NCI-H460 (cell line): ENCODE measurements around the gene NFX1. TPM values are rescaled to one million over a fixed set of nuclear protein-coding genes. Genes with fewer than 3 reads are reported as not detected.
"Not testable (repeated sequence)": the region's sequence is repeated elsewhere in the genome, so short reads cannot be mapped to it uniquely, and the experiment has no call there.

Experiments
- DNase-seq: peaks from one replicate; pipeline ENCODE4 v3.0.0-alpha.2; 2016; ENCODE audit warnings: low read depth; ENCODE audit errors: extremely low read depth
- total RNA-seq: library from RNA; depleted of rRNA; stranded (reverse); fragments of >200 nt; shearing (Covaris generic); gene quantifications from 2 replicates; pipeline ENCODE4 v1.2.3, GENCODE V29; 2014

The NFX1 gene
- total RNA-seq, 1 experiment from 2014 or later = 21.0 TPM

DNA sequence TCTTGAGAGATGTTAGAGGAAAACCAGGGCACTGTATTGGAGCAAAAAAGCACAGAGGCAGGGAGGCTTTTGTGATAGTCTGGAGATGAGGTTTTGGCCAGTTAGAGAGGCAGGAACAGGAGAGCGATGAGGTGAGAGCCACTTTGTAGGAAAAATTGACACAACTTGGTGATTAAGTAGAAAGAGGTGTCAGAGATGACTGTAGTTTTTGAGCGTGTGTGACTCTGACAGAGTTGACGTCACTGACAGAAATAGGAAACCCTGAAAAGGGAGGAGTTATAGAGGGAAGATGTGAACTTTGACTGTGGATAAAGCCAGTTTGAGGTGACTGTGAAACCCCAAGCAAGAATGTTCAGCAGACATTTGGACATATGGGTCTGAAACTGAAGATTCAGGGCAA is 15.7 kb downstream of the NFX1 start:
- DNase-seq = peak; percentile 83

DNA sequence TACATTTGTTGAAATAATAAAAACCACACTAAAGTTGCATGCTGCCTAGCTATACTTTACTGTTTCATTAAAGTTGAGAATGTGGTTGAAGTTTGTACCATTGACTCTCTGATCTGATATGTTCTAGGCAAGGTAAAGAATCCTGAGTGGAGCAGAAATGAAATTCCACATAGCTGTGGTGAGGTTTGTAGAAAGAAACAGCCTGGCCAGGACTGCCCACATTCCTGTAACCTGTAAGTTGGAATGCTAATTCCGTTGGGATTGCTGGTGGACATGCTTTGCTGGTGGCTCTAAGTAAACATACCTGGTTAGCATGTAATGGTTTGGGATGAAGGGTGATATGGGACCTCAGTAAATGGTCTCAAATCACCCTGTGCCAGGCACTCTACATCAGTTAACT is 16.8 kb downstream of the NFX1 start:
- DNase-seq = no peak

DNA sequence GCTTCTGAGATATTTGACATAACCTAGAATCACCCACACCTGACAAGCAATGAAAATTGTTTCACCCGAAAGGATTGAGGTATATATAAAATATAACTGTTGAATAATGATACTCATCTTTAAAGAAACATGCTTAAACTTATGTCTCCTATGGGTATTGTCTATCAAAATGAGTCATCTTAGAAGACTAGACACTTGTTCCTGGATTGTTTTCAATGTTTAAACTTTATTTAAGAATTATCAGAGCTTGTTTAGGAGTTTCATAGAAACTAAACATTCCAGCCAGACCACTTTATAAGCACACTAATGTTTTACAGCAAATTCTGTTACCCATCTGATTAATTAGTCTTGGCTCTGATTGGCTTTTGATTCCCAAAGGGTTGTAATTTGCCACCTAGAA is 19.6 kb downstream of the NFX1 start:
- no peak for DNase-seq

DNA sequence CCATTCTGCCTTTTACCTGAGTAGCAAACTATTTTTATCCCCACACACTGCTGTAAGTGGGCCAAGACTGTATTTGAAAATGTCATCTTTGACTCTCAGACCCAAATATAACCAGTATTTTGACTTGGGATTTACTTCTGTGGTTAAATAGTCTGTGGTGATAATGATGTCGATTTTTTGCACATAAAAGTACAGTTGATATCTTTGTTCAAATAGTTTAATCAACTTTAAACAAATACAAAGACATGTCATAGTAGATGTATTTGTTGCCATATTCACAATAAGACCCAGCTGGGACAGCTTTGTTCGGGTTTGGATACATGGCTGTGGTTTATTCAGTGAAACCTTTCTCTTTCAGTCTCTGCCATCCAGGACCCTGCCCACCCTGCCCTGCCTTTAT is 20.4 kb downstream of the NFX1 start:
- DNase-seq = no peak

DNA sequence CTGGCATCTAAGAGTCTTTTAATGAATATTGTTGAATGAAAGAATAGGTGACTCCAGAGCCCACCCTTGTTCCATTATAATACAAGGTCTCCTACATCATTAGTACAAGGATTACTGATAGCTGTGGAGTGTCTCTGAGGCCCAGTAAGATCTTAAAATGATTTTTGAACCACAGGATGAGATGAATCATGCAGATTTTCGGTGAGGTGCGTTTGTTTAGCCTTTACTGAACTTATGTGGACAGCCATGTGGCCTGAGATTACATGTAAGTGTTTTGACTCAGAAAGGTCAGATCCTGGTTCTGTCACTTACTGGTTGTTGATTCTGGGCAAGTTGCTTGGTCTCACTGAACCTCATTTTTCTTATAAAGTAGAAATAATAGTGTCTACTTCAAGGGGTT is 21.6 kb downstream of the NFX1 start:
- DNase-seq = no peak

DNA sequence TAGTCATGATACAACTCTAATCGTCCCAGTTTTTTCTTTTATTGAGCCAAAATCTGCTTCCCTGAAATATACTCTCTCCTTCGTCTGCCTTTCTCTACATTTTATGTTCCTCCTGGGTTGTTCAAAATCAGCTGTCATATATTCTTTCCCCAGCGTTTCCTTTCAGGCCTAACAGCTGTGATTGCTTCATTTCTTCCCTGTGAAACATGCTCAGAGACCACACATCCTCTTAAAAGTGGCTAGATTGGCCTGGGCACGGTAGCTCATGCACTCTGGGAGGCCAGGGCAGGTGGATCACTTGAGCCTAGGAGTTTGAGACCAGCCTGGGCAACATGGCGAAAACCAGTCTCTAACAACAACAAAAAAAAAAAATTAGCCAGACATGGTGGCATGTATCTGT is 25.1 kb downstream of the NFX1 start:
- no peak for DNase-seq

DNA sequence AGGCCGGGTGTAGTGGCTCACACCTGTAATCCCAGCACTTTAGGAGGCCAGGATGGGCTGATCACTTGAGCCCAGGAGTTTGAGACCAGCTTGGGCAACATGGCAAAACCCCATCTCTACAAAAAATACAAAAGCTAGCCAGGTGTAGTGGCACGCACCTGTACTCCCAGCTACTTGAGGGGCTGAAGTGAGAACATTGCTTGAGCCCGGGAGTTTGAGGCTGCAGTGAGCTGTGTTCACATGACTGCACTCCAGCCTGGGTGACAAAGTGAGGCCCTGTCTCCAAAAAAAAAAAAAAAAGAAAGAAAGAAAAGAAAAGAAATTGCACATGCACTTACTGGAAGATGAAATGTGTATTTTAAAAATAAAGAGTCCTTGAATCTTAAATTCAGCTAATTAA is 26.8 kb downstream of the NFX1 start:
- DNase-seq = not testable (repeated sequence)

DNA sequence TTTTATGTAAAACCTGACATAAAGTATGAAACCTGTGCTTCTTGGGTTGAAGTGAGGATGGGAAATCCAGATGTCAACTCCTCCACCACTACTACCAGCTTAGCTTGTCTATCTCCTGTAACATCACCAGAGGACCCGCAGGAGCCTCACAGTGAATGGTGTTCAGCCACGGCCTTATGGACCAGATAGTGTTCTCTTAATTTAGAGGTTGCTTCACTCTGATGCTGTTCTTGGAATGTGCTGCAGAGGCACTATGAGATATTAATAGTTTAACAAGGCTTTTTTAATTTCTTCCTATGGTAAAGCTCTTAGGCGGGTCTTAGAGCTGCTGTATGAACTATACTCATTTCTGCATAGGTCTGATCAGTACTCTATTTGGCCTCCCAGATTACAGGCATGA is 27.9 kb downstream of the NFX1 start:
- DNase-seq = no peak

DNA sequence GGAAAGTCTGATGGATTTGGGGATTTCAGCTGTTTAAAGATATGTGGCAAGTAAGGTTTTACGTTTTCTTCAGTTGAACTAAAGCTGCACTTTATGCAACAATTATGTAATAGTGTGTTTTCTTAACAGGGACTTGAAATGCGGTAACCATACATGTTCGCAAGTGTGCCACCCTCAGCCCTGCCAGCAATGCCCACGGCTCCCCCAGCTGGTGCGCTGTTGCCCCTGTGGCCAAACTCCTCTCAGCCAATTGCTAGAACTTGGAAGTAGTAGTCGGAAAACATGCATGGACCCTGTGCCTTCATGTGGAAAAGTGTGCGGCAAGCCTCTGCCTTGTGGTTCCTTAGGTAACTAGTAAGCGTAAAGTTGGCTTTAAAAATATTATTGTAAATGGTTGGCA is 28.5 kb downstream of the NFX1 start:
- no peak for DNase-seq

DNA sequence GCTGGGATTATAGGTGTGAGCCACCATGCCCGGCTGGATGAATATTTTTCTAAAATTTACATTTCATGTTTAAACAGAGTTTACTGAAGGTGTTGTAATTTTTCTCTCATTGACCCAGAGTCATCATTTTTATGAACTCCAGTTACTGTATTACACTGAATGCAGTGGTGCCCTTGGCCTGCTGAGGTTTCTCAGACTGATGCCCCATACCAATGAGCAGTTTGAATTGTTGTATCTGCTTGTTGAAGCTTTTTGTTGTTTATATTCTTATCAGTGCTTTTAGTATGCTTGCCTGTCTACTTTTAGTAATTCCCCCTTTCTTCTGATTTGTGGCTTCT is 29.9 kb downstream of the NFX1 start:
- no peak for DNase-seq

DNA sequence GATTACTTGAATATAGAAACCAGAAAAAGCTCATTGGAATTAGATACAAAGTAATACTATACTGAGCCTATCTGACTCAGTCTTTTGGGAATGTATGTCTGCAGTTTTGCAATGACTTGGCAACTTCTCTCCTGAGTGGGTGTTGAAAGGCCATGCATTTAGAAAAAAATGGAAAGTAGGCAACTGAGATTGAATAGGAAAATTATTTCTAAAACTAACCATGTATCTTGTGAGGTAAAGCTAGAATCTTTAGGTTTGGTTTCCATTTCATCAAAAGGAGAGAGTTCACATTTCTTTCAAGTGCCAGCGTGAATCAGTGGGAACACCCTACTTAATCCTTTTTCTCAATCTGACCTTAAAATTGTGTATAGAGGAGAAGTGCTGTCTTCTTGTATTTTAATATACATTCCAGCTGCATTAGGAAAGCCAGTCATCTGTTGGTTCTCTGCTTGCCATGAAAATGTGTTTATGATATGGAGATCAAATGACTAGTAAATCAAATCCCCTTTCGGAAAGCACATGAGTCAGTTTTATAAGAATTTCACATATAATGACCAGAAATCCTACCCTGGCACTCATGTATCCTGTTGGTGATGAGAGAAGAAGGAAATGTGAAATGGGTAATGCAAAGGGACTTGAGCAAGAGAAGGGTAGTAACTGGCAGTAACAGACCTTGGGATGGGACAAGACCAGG is 30.4 kb downstream of the NFX1 start:
- DNase-seq = peak; percentile 92

DNA sequence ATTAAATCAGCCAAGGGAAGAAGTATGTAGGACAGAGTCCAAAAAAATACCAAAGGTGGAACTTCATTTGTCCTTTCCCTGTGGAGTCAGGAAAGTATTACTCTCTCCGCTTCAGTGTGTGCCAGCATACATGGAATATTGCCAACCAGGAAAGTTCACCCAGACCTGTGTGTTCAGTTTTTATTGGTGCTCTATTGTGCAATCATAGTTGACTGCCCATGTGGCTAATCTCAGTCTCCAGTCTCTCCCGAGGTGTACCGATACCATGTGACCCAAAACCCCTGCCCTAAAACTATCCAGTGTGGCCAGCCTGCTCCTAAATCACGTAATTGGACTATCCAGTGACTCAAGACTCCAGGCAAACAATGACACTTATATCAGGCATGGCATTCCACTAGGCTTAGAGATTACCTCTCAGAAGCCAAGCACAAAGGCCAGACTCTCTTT is 38.8 kb downstream of the NFX1 start:
- peak; percentile 75 for DNase-seq

DNA sequence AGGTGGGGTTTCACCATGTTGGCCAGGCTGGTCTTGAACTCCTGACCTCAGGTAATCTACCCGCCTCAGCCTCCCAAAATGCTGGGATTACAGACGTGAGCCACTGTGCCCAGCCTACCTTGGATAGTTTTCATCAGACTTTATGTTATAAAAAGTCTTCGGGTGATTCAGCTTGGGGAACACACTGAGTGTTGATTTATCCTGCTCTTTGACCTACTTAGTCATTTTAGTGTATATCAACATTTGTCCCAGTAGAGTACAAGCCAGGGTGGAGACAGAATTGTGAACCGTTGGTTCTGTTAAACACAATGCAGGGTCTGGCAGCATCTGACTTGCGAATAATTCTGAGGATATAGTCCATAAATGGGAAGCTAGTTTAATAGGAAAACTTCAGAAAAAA is 39.7 kb downstream of the NFX1 start:
- DNase-seq = peak; percentile 41

DNA sequence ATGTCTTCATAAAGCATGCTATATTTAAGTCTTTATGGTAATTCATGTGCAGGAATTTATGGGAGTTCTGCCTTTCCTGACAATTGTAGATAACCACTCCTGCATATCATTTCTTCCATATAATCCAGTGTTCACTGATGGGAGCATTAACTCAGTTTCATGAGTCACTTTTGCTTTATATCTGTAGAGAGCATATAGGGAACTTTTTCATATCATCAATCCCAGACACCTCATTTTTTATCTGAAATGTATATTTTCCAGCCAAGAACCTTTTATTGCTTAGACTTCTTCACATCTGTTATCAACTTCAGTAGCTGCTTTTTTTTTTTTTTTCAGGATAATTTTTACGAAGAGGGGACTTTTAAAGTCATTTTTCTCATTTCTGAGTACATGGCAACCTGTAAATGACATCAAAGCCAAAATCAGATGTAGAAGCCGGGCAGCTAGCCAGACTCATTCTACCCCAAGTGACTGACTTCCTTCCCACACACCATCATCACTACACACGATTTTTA is 41.1 kb downstream of the NFX1 start:
- DNase-seq = no peak

DNA sequence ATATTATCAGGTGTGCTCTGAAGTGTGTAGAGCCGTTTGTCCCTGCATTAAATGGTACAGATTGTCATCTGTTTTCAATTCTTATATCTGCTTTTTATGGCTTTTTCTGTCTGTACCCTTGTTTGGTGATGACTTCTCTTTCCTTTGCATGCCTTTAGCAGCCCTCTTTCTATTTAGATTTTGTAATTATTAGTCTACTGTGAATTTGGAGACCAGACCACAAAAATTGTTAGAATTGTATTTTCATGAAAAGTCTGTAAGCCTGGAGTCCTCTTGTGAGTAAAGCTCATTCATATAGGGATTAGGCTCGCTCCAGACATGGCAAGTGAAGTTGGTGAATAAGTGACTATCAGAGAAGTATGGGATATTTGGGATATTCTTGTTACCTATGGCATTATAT is 41.7 kb downstream of the NFX1 start:
- DNase-seq = no peak

DNA sequence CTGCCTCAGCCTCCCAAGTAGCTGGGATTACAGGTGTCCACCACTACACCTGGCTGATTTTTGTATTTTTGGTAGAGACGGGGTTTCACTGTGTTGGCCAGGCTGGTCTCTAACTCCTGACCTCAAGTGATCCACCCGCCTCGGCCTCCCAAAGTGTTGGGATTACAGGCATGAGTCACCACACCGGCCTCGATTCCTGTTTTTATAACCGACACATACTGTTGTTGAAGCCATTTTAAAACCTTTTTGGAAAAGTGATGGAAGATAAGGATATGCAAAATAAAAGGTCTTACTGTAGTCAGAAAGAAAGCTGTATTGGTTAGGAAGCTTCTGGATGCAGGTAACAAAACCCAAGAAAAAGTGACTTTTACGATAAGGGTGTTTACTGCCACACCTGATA is 42.6 kb downstream of the NFX1 start:
- not testable (repeated sequence) for DNase-seq

DNA sequence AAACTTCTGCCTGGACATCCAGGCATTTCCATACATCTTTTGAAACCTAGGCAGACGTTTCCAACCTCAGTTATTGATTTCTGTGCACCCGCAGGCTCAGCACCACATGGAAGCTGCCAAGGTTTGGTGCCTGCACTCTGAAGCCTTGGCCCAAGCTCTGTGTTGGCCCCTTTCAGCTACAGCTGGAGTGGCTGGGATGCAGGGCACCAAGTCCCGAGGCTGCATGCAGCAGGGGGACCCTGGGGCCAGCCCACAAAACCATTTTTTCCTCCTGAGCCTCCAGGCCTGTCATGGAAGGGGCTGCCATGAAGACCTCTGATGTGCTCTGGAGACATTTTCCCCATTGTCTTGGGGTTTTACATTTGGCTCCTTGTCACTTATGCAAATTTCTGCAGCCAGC is 49.9 kb downstream of the NFX1 start:
- no peak for DNase-seq

DNA sequence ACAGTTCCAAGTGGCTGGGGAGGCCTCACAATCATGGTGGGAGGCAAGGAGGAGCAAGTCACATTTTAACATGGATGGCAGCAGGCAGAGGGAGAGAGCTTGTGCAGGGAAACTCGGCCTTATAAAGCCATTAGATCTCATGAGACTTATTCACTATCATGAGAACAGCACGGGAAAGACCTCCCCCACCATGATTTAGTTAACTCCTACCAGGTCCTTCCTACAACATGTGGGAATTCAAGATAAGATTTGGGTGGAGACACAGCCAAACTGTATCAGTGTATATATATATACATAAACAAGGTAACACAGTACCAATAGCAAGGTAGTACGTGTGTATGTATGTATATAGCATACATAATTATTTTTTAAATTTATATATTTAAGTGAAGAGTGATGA is 50.9 kb downstream of the NFX1 start:
- DNase-seq = no peak

DNA sequence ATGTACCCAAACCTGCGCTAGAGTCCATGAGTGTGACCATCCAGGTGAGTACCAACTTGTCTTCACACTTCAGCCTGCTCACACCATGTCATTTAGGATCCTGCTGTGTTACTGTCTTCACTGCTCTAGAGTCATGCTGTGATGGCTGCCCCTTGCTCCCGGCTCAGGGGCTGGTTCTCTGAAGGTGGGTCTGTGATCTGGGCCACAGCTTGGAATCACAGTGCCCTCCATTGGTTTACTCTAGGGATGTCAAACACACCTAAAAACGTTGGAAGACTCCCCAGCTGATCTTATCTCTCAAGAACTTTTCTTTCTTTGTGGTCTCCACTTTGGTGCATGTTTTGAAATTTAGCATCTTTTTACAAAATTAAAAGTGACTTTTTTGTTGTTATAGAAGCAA is 53.8 kb downstream of the NFX1 start:
- no peak for DNase-seq

DNA sequence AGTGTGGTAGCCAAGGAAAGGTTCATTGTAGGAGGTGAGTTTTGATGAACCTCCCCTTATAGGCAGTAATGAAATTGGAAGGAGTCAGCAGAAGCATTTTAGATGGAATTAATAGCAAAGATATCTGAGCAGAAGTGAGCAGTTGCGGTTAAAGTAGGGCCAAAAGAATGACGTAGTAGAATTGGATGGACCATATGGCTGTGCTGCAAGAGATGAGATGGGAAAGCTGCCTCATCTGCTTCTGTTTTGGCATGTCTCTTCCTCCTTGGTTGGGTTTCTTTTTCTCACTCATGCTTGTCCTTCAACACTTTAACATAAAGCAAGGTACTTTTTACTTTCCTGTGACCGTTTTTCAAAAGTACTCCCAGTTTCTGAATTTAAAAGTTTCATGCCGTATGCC is 56.2 kb downstream of the NFX1 start:
- no peak for DNase-seq

DNA sequence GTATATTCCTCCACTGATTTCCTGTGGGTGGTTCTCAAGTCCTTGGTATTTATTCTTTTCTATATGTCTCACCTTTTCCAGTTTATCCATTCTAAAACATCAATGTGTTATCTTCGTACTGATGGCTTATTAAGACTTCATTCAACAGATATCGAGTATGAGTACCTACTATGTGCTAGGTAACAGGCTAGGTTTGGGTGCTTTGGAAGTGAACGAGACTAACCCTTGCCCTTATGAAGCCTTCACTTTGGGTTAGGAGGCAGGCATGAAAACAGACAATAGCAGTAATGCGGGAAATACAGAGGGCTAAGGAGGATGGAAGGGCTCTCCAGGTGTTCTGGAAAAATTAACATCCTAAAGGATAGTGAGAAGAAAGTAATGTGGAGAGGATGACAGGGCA is 58.7 kb downstream of the NFX1 start:
- no peak for DNase-seq

DNA sequence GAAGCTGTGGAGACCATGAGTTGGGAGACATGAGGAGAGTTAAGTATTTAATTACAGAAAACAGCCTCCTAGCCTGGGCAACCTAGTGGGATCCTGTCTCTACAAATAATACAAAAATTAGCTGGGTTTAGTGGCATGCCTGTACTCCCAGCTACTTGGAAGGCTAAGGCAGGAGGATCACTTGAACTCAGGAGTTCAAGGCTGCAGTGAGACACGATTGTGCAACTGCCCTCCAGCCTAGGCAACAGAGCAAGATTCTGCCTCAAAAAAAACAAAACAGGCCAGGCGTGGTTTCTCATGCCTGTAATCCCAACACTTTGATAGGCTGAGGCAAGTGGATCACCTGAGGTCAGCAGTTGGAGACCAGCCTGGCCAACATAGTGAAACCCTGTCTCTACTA is 59.4 kb downstream of the NFX1 start:
- no peak for DNase-seq

DNA sequence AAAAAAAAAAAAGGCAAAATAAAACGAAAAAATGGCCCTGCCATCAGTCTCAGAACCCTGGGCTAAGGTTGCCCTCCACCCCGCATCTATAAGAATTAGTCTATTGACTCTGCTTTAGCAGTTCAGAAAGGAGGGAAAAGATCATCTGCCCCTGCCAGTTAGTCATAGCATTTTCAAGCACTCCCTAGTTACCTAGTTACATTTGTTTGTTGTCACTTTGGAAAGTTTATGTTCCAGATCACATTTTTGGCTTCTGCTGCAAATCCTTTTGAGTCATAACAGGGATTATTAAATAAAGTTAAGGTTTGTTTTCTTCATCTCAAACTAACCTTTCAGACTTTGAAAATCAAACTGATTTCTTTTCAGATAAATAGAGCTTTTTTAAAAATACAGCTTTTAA is 60.0 kb downstream of the NFX1 start:
- no peak for DNase-seq
